G401 (cell line): Measurements from ENCODE around the gene ANKRD33B. TPM values are rescaled to one million over a fixed set of nuclear protein-coding genes. Genes with fewer than 3 reads are reported as not detected.
"Not testable (repeated sequence)": the region's sequence is repeated elsewhere in the genome, so short reads cannot be mapped to it uniquely, and the experiment has no call there.

Experiments used
- DNase-seq: peaks from one replicate; pipeline ENCODE4 v3.0.0-alpha.2; 2015; ENCODE audit warnings: low spot score
- in situ Hi-C: cut with HindIII; loops from 2 replicates; pipeline ENCODE4 v1.10.0; 2016; ENCODE audit warnings: low sequenced_read_pairs, mixed read lengths
- total RNA-seq: library from RNA; depleted of rRNA; stranded (reverse); fragments of >200 nt; shearing (Covaris generic); gene quantifications from 2 replicates; pipeline ENCODE4 v1.2.3, GENCODE V29; 2014

The ANKRD33B gene
- total RNA-seq, 1 experiment from 2014 or later, result 7.4 TPM

- DNase-seq, result not testable (repeated sequence)
Measured at GRCh38 chr5:10574879-10575278, 11.0 kb downstream of the ANKRD33B start.

GRCh38 chr5:10576121-10576789 is 12.4 kb downstream of the ANKRD33B start:
- no peak for DNase-seq
- in situ Hi-C loops, result no loop called here

More at GRCh38 chr5:10574879-10575278, 11.0 kb downstream of the ANKRD33B start:
- in situ Hi-C loops, result not testable (repeated sequence)

- in situ Hi-C loops, result no loop called here
- no peak for DNase-seq
Measured at GRCh38 chr5:10576790-10577189, 12.9 kb downstream of the ANKRD33B start.

GRCh38 chr5:10577371-10578292 is 13.8 kb downstream of the ANKRD33B start:
- in situ Hi-C loops, result no loop called here
- no peak for DNase-seq

GRCh38 chr5:10578293-10578665 is 14.4 kb downstream of the ANKRD33B start:
- in situ Hi-C loops, result no loop called here
- DNase-seq, result no peak

- in situ Hi-C loops, result no loop called here
- DNase-seq, result no peak
Measured at GRCh38 chr5:10578869-10579268, 15.0 kb downstream of the ANKRD33B start.

- no peak for DNase-seq
- in situ Hi-C loops, result no loop called here
Measured at GRCh38 chr5:10579536-10580521, 16.0 kb downstream of the ANKRD33B start.

- in situ Hi-C loops, result no loop called here
Measured at GRCh38 chr5:10580531-10581423, 16.9 kb downstream of the ANKRD33B start.

GRCh38 chr5:10581424-10581748 is 17.5 kb downstream of the ANKRD33B start:
- no peak for DNase-seq
- in situ Hi-C loops, result no loop called here

More at GRCh38 chr5:10580531-10581423, 16.9 kb downstream of the ANKRD33B start:
- no peak for DNase-seq

GRCh38 chr5:10581867-10582511 is 18.1 kb downstream of the ANKRD33B start:
- in situ Hi-C loops, result no loop called here
- no peak for DNase-seq

GRCh38 chr5:10582512-10582897 is 18.6 kb downstream of the ANKRD33B start:
- in situ Hi-C loops, result no loop called here
- no peak for DNase-seq

GRCh38 chr5:10583663-10584572 is 20.0 kb downstream of the ANKRD33B start:
- in situ Hi-C loops, result no loop called here
- DNase-seq, result no peak

GRCh38 chr5:10584714-10585517 is 21.0 kb downstream of the ANKRD33B start:
- no peak for DNase-seq
- in situ Hi-C loops, result no loop called here

GRCh38 chr5:10585518-10585915 is 21.6 kb downstream of the ANKRD33B start:
- no peak for DNase-seq
- in situ Hi-C loops, result no loop called here

GRCh38 chr5:10586008-10586407 is 22.1 kb downstream of the ANKRD33B start:
- in situ Hi-C loops, result no loop called here
- DNase-seq, result no peak

GRCh38 chr5:10586555-10586954 is 22.7 kb downstream of the ANKRD33B start:
- in situ Hi-C loops, result no loop called here
- DNase-seq, result no peak
